Stimulated activated CD8-positive, alpha-beta memory T cell treated with anti-CD3 and anti-CD28 coated beads, Interleukin-12 subunit alpha, Interleukin-12 subunit beta, amount 100 ng/mL, for 4 hours (primary cell): ENCODE measurements around the gene STPG3.

Source experiments
- DNase-seq: peaks from one replicate; pipeline ENCODE4 v3.0.0-alpha.2; 2020; ENCODE audit warnings: low read depth

STPG3 gene

DNA sequence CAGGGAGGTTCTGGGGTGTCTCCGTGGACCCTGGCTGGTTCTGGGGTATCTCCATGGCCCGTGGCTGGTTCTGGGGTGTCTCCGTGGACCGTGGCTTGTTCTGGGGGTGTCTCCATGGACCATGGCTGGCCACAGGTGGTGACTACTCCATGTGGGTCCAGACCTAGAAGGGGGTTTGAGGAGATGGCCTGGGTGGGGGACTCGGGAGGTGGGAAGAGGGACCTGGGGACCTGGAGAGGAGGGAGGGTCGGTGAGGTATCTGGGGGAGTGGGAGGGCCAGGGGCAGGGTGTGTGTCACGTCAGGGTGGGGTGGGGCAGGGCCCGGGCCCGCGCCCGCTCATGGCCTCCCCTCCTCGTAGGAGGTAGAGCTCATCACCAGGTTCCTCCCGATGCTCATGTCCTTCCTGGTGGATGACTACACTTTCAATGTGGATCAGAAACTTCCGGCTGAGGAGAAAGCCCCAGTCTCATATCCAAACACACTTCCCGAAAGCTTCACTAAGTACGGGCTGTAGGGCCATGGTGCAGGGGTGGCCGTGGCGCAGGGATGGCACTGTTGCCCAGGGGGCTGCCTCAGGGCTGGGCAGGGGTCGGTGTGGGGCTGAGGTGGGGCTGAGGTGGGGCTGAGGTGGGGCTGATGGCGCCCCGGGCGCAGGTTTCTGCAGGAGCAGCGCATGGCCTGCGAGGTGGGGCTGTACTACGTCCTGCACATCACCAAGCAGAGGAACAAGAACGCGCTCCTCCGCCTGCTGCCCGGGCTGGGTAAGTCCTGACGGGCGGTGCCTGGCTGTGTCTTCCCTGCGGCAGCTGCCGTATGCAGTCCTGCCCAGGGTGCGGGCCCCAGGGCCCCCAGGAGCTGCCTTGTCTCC is 15.7 kb downstream of the STPG3 start:
- DNase-seq = no peak

DNA sequence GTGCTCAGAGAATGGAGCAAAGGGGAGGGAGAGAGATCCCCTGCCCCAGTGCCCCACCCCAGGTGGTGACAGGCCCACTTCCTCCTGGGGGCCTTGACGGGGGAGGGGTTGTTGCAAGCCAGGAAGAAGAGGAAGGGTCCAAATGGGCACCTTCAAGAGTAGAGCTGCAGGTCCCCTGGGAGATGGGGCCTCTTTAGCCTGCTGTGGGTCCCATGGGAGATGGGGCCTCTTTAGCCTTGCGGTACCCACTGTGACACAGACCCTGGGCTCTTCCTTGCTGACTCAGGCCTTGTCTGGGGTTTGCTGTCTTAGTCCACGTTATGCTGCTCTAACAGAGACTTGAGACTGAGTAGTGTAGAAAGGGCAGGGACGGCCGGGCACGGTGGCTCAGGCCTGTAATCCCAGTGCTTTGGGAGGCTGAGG is 16.9 kb downstream of the STPG3 start:
- no peak for DNase-seq

DNA sequence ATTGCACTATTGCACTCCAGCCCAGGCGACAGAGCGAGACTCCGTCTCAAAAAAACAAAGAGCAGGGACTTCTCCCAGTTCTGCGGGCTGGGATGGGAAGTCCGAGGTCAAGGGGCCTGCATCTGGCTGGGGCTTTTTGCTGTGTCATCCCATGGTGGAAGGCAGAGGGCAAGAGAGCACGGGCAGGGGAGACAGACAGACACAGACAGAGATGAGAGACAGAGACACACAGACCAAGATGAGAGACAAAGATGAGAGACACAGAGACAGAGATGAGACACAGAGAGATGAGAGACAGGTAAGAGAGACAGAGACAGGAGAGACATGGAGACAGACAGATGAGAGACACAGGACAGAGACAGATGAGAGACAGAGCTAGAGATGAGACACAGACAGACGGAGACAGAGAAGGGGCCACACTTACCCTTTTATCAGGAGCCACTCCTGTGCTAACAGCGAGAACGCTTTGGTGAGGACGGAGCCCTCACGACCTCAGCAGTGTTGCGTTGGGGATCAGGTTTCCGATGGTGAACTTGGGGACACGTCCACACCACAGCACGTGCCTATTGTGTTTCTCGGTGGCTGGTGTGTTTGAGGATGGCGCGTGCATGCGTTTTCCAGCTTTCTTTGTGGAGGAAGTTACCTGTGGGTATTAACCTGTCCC is 17.6 kb downstream of the STPG3 start:
- DNase-seq = no peak

DNA sequence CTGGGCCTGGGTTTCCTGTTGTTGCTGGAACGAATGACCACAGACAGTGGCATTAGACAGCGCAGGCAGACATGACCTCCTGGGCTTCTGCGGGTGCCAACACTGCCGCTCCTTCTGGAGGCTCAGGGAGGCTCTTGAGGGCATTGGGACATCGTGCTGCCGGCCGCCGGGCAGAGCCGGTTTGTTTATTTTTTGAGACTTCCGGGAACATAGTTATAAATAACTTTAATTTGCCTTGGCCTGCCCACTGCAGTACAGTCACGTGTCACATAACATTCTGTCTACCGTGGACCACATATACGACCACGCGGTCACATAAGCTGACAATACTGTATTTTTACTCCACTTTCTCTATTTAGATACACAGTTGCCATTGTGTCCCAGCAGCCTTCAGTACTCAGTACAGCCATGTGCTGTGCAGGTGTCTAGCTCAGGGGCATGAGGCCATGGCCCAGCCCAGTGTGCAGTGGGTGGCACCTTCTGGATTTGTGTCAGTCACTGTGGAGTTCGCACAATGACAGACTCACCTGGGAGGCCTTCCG is 18.2 kb downstream of the STPG3 start:
- no peak for DNase-seq

DNA sequence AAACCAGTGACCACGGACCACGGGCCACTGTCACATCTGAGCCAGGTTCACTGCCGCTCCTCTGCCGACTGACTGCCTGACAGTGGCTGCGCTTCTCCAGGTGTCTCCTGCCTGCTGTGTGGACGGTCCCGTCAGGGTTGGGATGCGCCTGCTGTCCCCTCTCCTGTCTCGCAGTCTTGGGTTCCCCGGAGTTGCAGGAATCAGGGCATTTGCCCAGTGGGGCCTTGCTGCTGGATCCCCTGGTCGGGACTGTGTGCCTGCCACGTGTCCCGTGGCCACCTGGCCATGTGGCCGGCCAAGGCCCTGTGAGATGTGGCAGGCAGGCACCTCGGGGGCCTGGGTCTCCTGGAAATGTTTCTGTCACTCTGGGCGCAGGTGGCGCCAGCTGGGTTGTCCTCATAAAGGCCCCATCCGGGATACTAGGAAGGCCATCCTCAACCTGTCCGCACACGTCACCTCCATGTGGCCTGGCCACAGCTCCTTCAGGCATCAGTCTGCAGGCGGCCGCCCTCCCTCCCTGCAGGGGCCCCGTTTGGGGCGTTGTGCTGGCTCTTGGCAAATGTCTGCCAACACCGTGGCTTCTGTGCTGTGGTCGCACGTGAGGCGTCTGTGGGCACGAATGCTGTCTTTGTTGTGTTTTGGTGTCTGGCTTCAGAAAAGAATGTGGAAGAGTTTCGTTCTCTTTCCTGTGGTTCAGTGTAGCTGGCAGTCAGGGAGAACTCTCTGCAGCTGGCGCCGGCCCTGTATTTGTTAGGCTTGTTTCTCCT is 20.0 kb downstream of the STPG3 start:
- no peak for DNase-seq

DNA sequence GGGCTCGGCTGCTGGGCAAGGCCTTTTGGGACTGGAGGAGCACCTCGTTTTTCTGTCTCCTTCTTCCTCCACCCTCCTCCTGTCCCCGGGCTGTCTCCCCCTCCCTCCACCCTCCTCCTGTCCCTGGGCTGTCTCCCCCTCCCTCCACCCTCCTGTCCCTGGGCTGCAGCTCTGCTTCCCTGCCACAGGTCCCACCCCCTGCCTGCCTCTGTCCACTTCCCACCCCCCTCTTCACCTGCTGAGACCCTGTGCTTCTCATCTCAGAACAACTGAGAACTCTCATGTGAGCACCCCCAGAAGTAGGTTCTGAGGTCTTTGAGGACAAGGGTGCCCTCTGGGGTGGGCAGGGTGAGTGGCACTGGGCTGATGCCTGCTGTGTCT is 20.6 kb downstream of the STPG3 start:
- DNase-seq = no peak

DNA sequence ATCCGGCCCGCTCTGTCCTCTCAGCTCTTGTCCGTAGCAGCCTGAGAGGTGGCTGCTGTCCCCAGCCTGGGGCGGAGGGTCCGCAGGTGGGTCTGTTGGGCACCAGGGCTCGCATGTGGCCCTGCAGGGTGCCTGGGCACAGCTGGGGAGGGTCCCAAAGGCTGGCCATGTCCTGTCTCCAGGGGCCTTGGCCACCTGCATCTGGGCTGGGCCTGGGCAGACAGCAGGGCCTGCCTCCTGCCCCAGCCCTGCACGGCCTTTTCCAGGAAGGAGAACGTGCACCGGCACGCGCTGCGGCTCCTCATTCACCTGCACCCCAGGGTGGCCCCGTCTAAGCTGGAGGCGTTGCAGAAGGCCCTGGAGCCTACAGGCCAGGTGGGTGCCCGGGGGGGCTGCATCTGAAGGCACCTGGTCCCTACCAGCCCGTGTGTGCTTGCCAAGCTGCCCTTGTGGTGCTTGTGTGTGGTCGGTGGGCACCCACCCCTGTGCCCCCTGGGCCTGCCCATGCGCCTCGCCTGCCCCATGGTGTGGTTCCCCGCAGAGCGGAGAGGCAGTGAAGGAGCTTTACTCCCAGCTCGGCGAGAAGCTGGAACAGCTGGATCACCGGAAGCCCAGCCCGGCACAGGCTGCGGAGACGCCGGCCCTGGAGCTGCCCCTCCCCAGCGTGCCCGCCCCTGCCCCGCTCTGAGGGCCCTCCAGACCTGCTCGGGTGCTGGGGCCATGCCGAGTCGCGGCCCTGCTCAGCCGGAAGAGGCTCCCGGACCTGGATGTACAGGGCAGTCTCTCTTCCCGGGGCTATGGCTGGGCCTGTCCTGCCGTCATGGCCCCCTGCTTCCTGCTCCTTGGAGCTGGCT is 21.4 kb downstream of the STPG3 start:
- DNase-seq = no peak

DNA sequence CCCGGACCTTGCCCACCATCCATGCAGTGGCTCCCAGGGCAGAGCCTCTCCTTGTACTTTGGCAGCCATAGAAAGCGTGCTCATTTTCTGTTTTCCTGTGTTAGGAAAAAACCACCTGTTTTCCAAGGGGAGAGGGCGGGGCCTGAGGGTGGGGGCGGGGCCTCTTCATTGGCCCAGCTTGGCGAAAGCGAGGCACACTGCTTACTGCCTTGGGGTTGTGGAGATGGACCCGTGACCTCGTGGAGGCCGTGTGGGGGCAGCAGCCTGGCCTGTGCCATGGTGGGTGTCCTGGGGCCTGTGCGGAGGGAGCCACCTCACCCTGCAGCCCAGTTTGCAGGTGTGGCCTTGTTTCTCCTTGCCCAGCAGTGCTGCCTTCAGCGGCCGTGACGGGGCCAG is 22.0 kb downstream of the STPG3 start:
- no peak for DNase-seq

DNA sequence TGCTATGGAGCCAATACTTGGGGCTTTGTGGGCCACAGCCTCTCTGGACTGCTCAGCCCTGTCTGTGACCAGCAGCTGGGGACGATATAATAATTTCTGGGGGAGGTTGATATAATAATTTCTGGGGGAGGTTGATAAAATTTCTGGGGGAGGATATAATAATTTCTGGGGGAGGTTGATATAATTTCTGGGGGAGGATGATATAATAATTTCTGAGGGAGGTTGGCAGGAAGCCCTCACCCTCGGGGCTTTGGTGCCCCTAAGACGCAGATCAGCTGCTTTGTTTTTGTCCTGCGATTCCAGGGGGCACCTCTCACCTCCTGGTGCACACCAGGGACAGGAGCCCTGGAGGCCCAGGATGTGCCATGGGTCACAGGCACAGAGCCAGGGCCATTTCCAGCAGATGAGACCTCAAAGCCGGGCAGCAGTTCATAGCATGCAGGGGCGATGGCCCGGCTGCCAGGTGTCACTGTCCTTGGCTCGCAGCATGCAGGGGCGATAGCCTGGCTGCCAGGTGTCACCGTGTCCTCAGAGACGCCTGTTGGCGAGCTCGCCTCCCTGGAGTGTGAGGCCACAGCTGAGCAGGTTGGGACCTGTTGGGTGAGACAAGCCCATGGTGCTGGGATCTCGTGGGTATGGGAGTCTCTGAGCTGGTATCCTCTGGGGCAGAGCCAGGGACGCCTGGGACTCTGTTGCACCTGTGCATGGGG is 22.7 kb downstream of the STPG3 start:
- no peak for DNase-seq

DNA sequence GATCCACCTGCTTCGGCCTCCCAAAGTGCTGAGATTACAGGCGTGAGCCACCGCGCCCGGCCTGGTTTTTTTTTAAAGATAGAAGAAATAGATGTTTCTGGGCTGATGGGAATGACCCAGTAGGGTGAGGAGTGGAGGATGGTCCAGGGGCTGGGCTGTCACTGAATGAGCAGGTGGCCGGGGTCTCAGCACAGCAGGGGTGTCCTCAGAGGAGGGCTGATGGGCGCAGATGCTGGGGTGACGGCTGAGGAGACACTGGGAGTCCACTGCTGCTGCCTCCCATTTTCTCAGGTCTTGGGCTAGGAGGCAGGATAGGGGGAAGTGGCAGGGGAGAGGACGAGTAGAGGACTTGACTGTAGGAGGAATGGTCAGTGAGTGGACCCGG is 24.1 kb downstream of the STPG3 start:
- DNase-seq = no peak

DNA sequence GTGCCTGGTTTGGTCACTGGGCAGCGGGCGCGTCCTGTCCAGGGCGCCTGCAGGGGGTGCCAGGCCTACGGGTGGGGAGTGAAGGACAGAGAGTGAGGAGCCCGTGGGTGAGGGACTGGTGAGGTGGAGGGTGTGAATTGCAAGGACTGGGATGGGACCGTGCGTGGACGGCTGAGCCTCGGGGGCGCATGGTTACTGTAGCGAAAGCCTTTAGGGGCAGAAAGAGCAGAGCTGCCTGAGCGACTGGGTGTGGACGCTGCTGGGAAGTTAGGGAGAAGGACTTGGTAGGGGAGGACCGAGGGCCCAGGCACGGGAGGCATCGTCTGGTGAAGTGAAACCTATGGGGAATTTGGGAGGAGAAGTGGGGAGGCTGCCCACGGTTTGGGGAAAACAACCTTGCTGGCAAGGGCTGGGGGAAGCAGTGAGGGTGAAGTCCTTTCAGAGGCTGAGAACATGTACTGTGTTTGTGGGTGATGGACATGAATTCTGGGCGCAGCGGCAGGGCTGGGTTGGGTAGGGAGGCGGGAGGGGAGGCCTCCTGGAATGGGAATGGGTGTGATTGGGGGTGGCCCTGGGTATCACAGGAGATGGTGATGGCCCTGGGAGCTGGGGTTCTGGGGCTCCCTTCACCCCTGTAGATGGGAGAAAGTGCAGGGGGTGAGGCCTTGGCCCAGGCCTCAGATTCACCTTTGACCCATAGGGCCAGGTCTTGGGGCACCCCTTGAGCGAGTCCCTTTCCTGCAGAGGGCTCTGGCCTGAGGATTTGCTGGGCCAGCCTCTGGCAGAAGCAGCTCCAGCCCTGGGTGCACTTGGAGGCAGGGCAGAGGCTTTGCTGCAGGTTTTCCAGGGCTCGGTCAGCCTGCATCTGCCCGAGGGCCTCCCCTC is 24.7 kb downstream of the STPG3 start:
- DNase-seq = no peak

DNA sequence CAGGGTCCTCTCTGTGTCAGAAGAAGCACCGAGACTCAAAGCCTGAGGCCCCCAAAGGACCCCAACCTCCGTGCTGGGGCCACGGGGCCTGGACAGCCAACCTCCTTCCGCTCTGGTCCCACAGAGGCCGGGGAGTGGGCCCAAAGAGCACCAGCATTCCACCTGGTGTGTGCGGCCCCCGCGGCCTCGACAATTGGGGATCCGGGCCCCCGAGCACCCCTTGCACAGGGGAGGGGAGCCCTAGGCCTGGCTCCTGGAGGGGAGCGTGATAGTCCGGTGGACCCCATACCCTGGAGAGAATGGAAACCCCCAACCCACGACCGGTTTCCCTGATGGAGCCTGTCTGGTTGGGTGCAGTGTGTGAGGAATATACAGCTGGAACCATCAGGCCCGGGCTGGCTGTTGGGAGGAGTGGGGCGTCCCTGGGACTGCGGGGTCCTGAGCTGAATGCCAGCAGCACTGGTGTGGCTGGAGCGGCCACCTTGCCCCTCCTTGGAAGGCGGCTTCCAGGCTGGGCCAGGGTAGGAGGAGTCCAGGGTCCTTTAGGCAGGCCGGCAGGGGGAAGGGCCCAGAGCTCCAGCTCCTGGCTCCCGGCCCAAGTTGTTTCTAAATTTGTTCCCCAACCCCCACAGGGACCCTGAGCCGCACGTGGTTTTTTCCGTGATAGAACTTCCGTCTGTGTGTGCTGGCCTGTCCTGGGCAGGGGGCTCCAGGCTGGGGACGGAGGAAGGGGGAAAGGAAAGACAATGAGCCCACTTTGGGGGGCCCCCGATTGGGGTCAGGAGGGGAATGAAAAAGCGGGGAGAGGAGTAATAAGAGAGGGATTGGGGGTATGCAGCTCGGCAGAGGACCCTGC is 25.6 kb downstream of the STPG3 start:
- no peak for DNase-seq

DNA sequence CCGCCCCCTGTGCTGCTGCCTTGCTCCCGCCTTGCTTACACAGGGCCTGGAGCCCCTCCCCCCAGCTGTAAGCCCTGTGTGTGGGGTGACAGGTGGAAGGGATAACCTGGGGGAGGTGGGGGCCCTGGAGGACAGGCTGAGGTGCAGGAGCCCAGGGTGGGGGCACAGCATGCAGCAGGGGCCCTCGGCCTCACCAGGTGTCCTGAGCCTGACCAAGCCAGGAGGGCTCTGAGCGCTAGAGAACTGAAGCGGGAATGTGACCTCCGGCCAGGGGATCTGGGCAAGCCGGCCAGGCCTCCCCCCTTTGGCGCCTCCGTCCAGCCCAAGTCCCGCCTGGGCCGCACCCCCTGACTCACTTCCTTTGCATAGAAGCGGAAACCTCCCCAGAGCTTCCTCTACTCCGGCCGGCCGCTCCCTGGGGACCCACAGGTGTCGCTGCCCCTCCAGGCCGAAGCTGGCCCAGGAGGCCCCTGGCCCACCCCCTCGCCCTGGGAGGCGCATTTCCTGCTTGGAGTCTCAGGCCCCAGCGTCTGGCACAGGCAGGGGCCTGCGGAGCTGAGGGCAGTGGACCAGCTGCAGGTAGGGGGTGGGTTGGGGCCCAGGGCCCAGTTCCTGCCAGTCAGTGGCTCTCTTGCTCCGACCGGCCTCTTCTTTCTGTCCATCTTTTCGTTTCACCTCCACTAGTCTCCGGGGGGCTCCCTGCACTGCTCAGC is 26.4 kb downstream of the STPG3 start, which contains the start of gene TOR4A:
TSS of gene TOR4A (plus strand) at position 398 of the 713 bp plus-strand sequence. CDS start 964 bp downstream, outside the sequence.
- DNase-seq = no peak

DNA sequence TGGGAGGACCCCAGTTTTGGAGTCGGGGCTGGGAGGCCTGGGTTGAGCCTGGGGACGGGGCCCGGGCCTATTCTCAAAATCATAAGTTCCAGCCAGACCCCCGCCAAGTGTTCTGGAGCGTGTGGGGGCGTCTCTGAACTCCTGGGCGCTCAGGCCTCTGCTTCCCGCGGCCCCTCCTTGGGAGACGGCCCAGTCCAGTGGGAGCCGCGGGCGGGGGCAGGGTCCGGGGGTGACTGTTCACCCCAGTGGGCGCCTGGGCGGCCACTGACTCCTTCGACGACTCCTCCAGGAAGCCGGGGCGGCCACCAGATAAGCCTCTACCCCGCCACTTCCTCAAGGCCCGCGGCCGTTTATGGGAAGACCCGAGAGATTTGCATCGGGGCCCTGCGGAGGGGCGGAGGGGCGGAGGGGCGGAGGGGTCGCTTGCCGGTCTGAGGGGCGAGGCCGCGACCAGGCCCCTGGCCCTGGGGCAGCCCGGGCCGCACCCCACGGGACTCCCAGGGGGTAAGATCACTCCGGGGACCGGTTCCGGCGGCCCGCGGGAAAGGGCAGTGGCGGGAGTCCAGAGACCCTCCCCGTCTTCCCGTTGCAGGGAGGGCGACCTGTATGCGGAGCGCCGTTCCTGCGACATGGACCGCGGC is 27.1 kb downstream of the STPG3 start:
- DNase-seq = no peak

DNA sequence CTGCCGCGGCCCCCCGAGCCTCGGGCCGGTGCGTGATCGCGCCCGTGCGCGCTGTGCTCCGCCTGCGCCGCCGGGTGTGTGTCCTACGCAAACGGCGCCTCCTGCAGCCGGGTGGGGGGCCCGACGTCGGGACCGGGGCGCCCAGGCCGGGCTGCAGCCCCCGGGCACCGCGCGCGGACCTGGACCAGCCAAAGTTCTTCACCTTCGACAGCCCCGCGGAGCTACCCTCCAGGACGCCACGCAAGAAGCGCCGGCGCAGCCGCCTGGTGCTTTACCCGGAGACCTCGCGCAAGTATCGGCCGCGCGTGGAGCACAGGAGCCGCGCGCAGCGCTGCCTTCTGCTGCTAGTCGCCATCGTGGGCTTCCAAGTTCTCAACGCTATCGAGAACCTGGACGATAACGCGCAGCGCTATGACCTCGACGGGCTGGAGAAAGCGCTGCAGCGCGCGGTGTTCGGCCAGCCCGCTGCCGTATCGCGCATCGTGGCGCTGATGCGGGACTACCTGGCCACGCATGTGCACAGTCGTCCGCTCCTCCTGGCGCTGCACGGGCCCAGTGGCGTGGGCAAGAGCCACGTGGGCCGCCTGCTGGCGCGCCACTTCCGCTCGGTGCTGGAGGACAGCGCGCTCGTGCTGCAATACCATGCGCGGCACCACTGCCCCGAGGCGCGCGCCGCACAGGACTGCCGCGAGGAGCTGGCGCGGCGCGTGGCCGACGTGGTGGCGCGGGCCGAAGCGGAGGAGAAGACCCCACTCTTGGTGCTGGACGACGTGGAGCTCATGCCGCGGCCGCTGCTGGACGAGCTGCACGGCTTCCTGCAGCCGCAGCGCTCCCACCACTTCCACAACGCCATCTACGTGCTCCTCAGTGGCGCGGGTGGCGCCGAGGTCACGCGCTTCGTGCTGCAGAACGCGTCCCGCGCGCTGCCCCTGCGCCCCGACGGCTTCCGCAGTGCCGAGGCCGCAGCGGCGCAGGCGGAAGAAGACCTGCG is 27.9 kb downstream of the STPG3 start:
- DNase-seq = no peak

DNA sequence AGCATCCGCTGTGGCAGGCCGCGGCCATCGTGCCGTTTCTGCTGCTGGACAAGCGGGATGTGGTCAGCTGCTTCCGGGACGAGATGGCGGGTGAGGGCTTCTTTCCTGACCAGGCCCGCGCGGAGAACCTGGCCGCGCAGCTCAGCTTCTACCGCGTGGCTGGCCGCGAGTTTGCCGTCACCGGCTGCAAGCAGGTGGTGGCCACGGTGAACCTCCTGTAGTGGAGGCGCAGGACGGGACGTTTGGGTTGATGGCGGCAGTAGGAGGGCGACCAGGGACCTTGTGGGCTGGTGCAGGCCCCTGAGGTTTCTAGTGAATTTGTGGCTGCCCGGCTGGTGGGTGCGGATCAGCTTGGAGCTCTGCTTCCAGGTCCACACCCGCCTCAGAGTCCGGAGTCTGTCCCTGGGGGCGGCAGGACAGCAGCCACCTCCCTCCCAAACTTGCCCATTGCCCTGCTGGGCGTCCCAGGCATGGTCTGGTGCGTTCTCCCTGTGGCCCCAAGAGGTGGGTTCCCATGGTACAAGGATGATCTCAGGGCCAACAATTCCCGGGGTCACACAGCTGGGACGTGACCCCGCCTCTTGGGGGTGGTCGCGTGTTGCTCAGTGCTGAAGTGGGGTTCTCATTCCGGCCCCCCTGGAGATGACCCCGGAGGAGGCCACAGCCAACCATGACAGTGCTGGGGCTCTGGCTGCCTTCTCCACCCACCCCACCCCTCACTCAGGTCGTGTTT is 28.8 kb downstream of the STPG3 start:
- DNase-seq = no peak
